GM12878 (cell line): ENCODE results near the gene BEST1. TPM values are rescaled to one million over a fixed set of nuclear protein-coding genes. Genes with fewer than 3 reads are reported as not detected.

Experiments used
- ATF3 ChIP-seq: IDR thresholded peaks from 2 replicates; pipeline ENCODE4 v1.6.1; 2011; ENCODE audit warnings: low read depth, mild to moderate bottlenecking, low read length, moderate library complexity, borderline replicate concordance; ENCODE audit errors: extremely low read depth
- BRCA1 ChIP-seq: IDR thresholded peaks from 2 replicates; pipeline ENCODE4 v1.6.1; 2011; ENCODE audit warnings: low read depth, low read length, improper control_type of control experiment
- CHD4 ChIP-seq: fragments of 200-600 bp; sonication (generic); IDR thresholded peaks from 2 replicates; pipeline ENCODE4 v1.6.1; 2016; ENCODE audit warnings: mild to moderate bottlenecking
- EGR1 ChIP-seq, 2 experiments: IDR thresholded peaks; 1 replicate in 1 of 2; 2 replicates in 1 of 2; pipeline ENCODE4 v1.6.1; 2011 to 2012; ENCODE audit warnings: low read depth in 2 of 2, low read length in 2 of 2, borderline replicate concordance in 1 of 2, mild to moderate bottlenecking in 1 of 2, moderate library complexity in 1 of 2
- HSF1 ChIP-seq: fragments of 150-350 bp; IDR thresholded peaks from 2 replicates; pipeline ENCODE4 v1.6.1; 2014; ENCODE audit warnings: mild to moderate bottlenecking, low read depth, low read length
- MAX ChIP-seq: IDR thresholded peaks from 2 replicates; pipeline ENCODE4 v1.6.1; 2012; ENCODE audit warnings: low read depth, low read length, improper control_type of control experiment
- RFX5 ChIP-seq: IDR thresholded peaks from 2 replicates; pipeline ENCODE4 v1.6.1; 2011; ENCODE audit warnings: low read depth, low read length, improper control_type of control experiment
- SKIL ChIP-seq: fragments of 450-650 bp; IDR thresholded peaks from 2 replicates; pipeline ENCODE4 v1.6.1; 2017; ENCODE audit warnings: mild to moderate bottlenecking, low read depth, inconsistent platforms; ENCODE audit not compliant: poor library complexity, severe bottlenecking
- SPI1 ChIP-seq: IDR thresholded peaks from 2 replicates; pipeline ENCODE4 v1.6.1; 2011; ENCODE audit warnings: low read depth, mild to moderate bottlenecking, low read length, moderate library complexity, borderline replicate concordance; ENCODE audit not compliant: insufficient read depth
- TCF12 ChIP-seq: IDR thresholded peaks from 2 replicates; pipeline ENCODE4 v1.6.1; 2011; ENCODE audit warnings: low read depth, mild to moderate bottlenecking, low read length
- TCF7 ChIP-seq: IDR thresholded peaks from 2 replicates; pipeline ENCODE4 v1.6.1; 2014; ENCODE audit warnings: antibody characterized with exemption, borderline replicate concordance
- WRNIP1 ChIP-seq: IDR thresholded peaks from 2 replicates; pipeline ENCODE4 v1.6.1; 2011; ENCODE audit warnings: low read depth, low read length, improper control_type of control experiment, borderline replicate concordance
- ZBTB40 ChIP-seq: fragments of 450-650 bp; IDR thresholded peaks from 2 replicates; pipeline ENCODE4 v1.6.1; 2016; ENCODE audit warnings: mild to moderate bottlenecking, moderate library complexity, borderline replicate concordance
- ZNF592 ChIP-seq: fragments of 450-650 bp; IDR thresholded peaks from 2 replicates; pipeline ENCODE4 v1.6.1; 2017; ENCODE audit warnings: mild to moderate bottlenecking, moderate library complexity
- ZSCAN29 ChIP-seq: fragments of 450-650 bp; IDR thresholded peaks from 2 replicates; pipeline ENCODE4 v1.6.1; 2017; ENCODE audit warnings: mild to moderate bottlenecking, moderate library complexity
- polyA plus RNA-seq, 11 experiments: library from polyadenylated mRNA; depleted of rRNA in 4 of 11; unstranded in 6 of 11; stranded (reverse) in 5 of 11; fragments of >200 nt; fragmentation: Nextera tagmentation in 4 of 11; fragmentation: Illumina TruSeq in 1 of 11; extraction: Ambion mirVana in 4 of 11; extraction: Trizol in 1 of 11; gene quantifications; 1 replicate in 1 of 11; 2 replicates in 10 of 11; pipeline versions ENCODE4 v1.2.1 to v1.2.3, GENCODE V29; 2011 to 2016; ENCODE audit warnings: inconsistent platforms in 2 of 11, missing spikeins in 2 of 11, low read depth in 1 of 11
- total RNA-seq, 4 experiments: library from RNA; depleted of rRNA in 3 of 4; stranded (reverse); fragments of >200 nt in 3 of 4; fragmentation: Illumina TruSeq in 1 of 4; extraction: Trizol in 1 of 4; gene quantifications; 2 replicates each; pipeline versions ENCODE4 v1.2.1 to v1.2.3, GENCODE V29; 2013 to 2021

Gene BEST1
- total and polyA plus RNA-seq, 10 of the 15 experiments (the other 5 are each of a cell fraction or from before 2014, with no cell fraction given) = 0.03 to 3.4 (median 0.15) TPM; not detected in 1

- TF ChIP-seq TCF12 (peak; percentile 62; the same call in 1 of the 2 replicates), SPI1 (peak; percentile 64), EGR1 (IDR thresholded peaks at IDR 0.05; ENCODE audit: borderline replicate concordance in 1 of 2, low read depth in 2 of 2, low read length in 2 of 2) (0 out of 3 replicates have a peak, but pooled peaks of 1 of the 2 experiments have one; percentile 1), WRNIP1 (no peak), BRCA1 (no peak), SKIL (peak; percentile 73), ZNF592 (peak; percentile 62; the same call in 1 of the 2 replicates), CHD4 (no peak), MAX (no peak), ZBTB40 (0 out of 2 replicates have a peak, but pooled peaks have one; percentile 59), ZSCAN29 (no peak), HSF1 (no peak), TCF7 (no peak), RFX5 (no peak), ATF3 (no peak)
Measured at GRCh38 chr11:61967924-61968757, 18.0 kb downstream of the BEST1 start (continued).
